HPDE6-E6E7 (cell line): ENCODE measurements around the gene IQCK.
A peak's percentile ranks its signal among the peaks of the same experiment; 100 is the strongest.

Experiments used
- DNase-seq: peaks from one replicate; pipeline ENCODE4 v3.0.0; 2011; ENCODE audit warnings: missing footprints; ENCODE audit errors: extremely low spot score

Gene IQCK

GRCh38 chr16:19835968-19836421, 117.9 kb downstream of the IQCK start:
- DNase-seq = no peak

- no peak for DNase-seq
Observed at GRCh38 chr16:19837331-19837980, 119.4 kb downstream of the IQCK start.

GRCh38 chr16:19837984-19838707, 120.1 kb downstream of the IQCK start:
- DNase-seq = no peak

GRCh38 chr16:19840524-19841110, 122.5 kb downstream of the IQCK start:
- DNase-seq = no peak

GRCh38 chr16:19841184-19841583, 123.1 kb downstream of the IQCK start:
- no peak for DNase-seq

- no peak for DNase-seq
Observed at GRCh38 chr16:19842426-19843157, 124.5 kb downstream of the IQCK start.

DNA sequence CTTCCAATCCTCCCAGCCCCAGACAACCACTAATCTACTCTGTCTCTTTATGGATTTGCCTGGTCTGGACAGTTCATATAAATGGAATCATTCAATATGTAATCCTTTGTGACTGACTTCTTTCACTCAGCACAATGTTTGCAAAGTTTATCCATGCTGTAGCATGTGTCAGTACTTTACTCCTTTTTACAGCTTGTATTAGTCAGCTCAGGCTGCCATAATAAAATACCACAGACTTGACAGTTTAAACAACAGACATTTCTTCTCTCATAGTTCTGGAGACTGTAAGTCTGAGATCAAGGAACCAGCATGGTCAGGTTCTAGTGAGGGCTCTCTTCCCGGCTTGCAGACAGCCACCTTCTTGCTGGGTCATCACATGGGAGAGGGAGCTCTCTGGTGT, 125.3 kb downstream of the IQCK start:
- no peak for DNase-seq

- DNase-seq = peak; percentile 28
Observed at GRCh38 chr16:19844945-19845641, 127.0 kb downstream of the IQCK start.

GRCh38 chr16:19846436-19846835, 128.4 kb downstream of the IQCK start:
- DNase-seq = no peak

DNA sequence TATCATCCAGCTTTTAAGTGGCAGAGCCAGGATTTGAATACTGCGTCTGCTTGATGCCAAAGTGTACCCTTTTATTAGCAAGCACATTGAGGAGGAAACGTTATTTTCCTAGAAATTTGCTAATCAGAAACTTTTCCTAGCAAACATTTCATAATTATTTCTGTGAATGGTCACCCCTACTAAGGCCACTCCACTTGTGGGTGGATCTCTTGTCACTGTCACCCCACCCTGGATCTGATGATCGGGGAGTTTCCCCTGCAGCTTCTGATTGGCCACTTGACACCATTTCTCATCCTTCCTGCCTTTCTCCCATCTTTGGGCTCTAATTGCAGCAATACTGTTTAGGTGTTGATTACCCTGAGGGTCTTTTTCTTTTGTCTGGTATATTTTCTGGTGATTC, 130.7 kb downstream of the IQCK start:
- DNase-seq = no peak

DNA sequence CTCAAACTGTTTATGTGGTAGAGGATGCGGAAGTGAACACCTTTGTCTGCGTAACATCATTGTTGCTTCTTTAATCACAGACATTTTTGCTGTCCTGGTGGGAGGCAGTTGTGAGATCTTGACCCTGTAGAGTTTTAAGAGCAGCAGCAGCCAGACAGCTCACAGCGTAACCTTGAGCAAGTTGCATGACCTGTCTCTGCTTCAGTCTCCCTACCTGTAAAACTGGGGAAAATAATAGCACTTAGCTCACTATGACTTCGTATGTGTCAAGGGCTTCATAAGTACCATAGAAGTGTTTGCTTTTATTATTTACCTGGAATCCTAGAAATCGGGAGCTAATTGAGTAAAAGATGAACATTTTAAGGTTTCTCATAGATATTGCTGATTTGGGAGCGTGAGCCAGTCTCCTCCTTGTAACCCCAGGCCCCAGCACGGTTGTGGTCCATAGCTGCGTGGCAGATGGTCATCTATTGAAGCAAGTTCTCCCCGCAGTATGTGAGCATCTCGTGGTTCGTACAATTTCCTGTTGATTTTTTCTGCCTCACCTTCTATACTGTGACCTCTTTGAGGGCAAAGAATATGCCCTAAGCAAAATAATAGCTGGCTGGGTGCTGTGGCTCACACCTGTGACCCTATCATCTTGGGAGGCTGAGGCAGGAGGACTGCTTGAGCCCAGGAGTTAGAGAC, 132.2 kb downstream of the IQCK start:
- DNase-seq = no peak

GRCh38 chr16:19851476-19851875, 133.4 kb downstream of the IQCK start:
- DNase-seq = no peak

DNA sequence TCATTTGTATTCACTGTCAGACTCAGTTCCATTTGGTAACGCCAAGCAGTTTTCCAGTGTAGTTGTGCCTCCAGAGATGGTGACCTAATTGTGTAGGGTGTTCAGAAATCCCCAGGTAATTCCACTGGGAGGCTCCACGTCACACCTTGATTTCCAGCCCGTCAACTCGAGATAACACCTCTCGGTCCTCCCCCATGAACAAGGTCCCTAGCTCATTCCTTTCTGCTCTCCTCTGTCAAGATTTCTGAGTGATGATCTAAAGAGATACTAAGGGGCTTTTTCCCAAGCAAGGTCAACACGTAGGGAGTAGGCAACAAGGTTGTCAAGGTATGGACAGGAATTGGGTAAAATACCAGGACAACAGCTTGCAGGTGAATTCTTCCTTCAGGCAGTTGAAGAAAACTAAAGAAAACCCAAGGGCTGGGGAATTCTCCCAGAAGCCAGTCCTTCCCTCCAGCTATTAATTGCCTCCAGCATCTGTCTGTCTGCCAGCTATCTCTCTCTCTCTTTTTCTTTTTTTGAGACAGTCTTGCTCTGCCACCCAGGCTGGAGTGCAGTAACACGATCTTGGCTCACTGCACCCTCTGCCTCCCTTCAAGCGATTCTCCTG, 135.2 kb downstream of the IQCK start:
- no peak for DNase-seq

GRCh38 chr16:19853742-19854542, 135.9 kb downstream of the IQCK start:
- DNase-seq = no peak

DNA sequence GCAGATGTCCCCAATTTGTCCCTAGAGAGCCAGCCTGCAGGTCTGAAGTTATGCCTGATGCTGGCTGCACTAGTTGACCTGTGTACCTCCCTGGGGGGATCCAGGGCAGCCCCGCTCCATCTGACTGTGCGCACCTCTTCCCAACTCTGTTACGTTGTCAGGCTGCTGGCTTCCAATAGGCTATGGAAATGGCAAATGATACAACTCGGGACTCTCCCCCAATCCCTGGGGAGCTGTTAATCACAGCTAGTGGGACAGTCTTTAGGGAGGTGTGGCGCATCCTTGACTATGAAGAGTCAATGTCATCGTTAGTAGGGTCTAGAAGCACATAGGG, 136.4 kb downstream of the IQCK start:
- no peak for DNase-seq

DNA sequence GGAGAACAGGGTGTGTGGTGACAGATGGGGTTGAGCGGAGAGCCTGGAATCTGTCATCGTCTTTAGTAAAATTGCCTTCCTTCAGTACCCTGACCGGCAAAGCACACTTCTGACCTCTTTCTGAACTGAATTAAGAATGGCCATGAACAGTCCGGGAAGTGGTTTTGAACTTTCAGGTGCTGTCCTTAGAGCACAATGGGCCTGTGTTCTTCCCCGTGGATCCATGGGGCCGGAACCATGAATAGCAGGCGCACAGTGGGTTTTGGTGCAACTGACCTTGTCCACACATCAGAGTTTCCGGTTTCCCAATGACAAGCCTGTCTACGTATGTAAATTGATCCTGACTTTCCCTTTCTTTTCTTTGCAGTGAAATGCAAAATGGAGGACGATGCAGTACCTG, 138.0 kb downstream of the IQCK start:
- no peak for DNase-seq

DNA sequence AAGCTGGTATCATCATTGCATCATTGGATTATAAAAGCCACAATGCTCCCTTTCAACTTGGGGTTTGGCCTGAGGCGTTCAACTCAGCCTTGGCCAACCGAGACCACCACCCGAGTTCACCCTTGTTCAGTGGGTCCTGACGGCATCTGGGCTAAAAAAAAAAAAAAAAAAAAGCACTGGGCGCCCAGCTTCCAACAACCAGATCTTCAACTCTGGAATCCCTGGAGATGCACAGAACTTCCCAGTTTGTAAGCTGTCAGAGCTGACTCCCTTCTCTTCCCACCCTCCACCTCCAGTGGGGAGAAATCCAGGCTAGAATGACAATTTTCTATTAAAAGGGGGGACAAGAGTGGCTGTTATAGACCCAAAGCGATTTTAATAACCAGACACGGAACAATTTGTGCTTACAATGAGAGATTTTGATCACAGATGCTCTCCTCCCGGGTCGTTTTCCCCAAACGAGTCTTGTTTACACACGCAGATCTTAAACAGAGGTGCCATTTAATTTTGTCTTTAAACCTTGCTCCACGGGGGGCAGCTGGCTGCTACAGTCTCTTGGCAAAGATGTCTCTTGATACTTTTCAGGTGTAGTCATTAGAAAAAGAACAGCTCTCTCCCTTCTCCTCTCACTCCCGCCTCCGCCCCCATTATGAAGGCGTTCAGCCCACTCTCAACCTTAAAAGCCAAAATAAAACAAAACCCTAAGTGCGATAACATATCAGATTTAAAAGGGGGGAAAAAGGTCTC, 139.7 kb downstream of the IQCK start:
- DNase-seq = no peak

GRCh38 chr16:19858340-19859018, 140.4 kb downstream of the IQCK start:
- no peak for DNase-seq

DNA sequence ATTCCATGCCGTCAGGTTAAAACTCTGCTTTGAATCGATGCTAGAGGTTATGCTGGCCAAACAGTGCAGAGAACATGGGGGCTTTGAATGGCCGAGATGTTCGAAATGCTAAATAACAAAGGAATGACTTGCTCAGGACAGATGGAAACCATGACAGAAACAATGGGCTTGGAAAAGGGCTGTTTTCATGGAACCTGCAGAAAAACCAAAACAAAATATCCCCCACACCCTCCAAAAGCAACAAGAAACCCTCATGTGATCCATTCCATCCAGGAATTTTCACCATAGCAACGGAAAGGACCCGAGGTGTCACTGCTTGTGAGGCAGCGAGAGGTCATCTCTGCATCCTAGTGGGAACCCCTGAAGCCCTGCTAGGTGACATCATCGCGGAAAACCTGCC, 141.1 kb downstream of the IQCK start:
- no peak for DNase-seq
